Temporal lobe (tissue), 2 donors: ENCODE measurements around the gene RANGRF. TPM values are rescaled to one million over a fixed set of nuclear protein-coding genes. Genes with fewer than 3 reads are reported as not detected.

ENCODE experiments used
- small RNA-seq: library from RNA; depleted of rRNA; stranded (forward); fragments of <200 nt; gene quantifications from one replicate; pipeline ENCODE3, GENCODE V24; 2014; ENCODE audit warnings: low replicate concordance
- total RNA-seq: library from RNA; depleted of rRNA; stranded (reverse); fragments of >200 nt; gene quantifications from one replicate; pipeline ENCODE4 v1.2.3, GENCODE V29; 2014

RANGRF gene
- total RNA-seq, 1 donor from 2014 or later = 6.9 TPM

Small RNAs within 50 kb of the gene (small RNA-seq; reads per million reads assigned to genes)
- gene RF00265 = not detected

Other genes with a start within 250 kb of the RANGRF start
- gene ALOX15B, start 249.6 kb upstream of the RANGRF start, total RNA-seq = not detected
- gene ALOX12B, start 201.0 kb upstream of the RANGRF start, total RNA-seq = not detected
- gene ALOXE3, start 170.2 kb upstream of the RANGRF start, total RNA-seq = 0.74 TPM
- 0.98 TPM for gene HES7, start 164.6 kb upstream of the RANGRF start, total RNA-seq
- gene PER1, start 136.3 kb upstream of the RANGRF start, total RNA-seq = 15.5 TPM
- 62.2 TPM for gene VAMP2, start 125.7 kb upstream of the RANGRF start, total RNA-seq
- 11.6 TPM for gene TMEM107, start 112.3 kb upstream of the RANGRF start, total RNA-seq
- gene BORCS6, start 98.5 kb upstream of the RANGRF start, total RNA-seq = 4.2 TPM
- 1.5 TPM for gene AURKB, start 78.1 kb upstream of the RANGRF start, total RNA-seq
- gene CTC1, start 40.6 kb upstream of the RANGRF start, total RNA-seq = 11.8 TPM
- gene PFAS, start 39.4 kb upstream of the RANGRF start, total RNA-seq = 34.7 TPM
- under 0.01 TPM for gene SLC25A35, start 6.7 kb downstream of the RANGRF start, total RNA-seq
- 0.98 TPM for gene ARHGEF15, start 21.6 kb downstream of the RANGRF start, total RNA-seq
- gene ODF4, start 51.2 kb downstream of the RANGRF start, total RNA-seq = not detected
- gene RPL26, start 94.5 kb downstream of the RANGRF start, total RNA-seq = 3,437 TPM
- gene RNF222, start 109.2 kb downstream of the RANGRF start, total RNA-seq = not detected
- gene NDEL1, start 147.2 kb downstream of the RANGRF start, total RNA-seq = 36.1 TPM